HUES48 (cell line): ENCODE measurements around the gene BASP1.
"Not testable (repeated sequence)": the region's sequence is repeated elsewhere in the genome, so short reads cannot be mapped to it uniquely, and the experiment has no call there.

ENCODE experiments used
- H3K27ac ChIP-seq: one replicate; pipeline ENCODE4 v1.7.0; 2013; ENCODE audit warnings: low read depth, low read length, inconsistent platforms
- H3K27me3 ChIP-seq: 2 replicates; pipeline ENCODE4 v1.6.1; 2013; ENCODE audit warnings: mild to moderate bottlenecking, low read length; ENCODE audit not compliant: control insufficient read depth, insufficient read depth
- H3K36me3 ChIP-seq: 2 replicates; pipeline ENCODE4 v1.6.1; 2013; ENCODE audit warnings: low read length; ENCODE audit not compliant: control insufficient read depth, insufficient read depth
- H3K4me1 ChIP-seq: 2 replicates; pipeline ENCODE4 v1.6.1; 2013; ENCODE audit warnings: mild to moderate bottlenecking, low read length; ENCODE audit not compliant: control insufficient read depth, insufficient read depth
- H3K4me3 ChIP-seq: 2 replicates; pipeline ENCODE4 v1.5.1; 2013; ENCODE audit warnings: mild to moderate bottlenecking, low read depth, low read length
- H3K9ac ChIP-seq: 2 replicates; pipeline ENCODE4 v1.6.1; 2013; ENCODE audit warnings: mild to moderate bottlenecking, low read depth, low read length, moderate library complexity
- H3K9me3 ChIP-seq: 2 replicates; pipeline ENCODE4 v1.6.1; 2013; ENCODE audit warnings: low read length; ENCODE audit not compliant: control insufficient read depth, insufficient read depth

The BASP1 gene

GRCh38 chr5:17183831-17184230, 33.6 kb upstream of the BASP1 start:
- Histone ChIP-seq H3K4me3 (no peak overlapping the region), H3K27ac (no peak overlapping the region), H3K4me1 (no peaks in the 10 kb centered on the region), H3K9me3 (no peaks in the 10 kb centered on the region), H3K36me3 (no peaks in the 10 kb centered on the region), H3K9ac (no peak overlapping the region), H3K27me3 (no peaks in the 10 kb centered on the region)

- H3K27me3 ChIP-seq: no peaks in the 10 kb centered on the region
- no peak overlapping the region for H3K4me3 ChIP-seq
- no peak overlapping the region for H3K9ac ChIP-seq
- no peaks in the 10 kb centered on the region for H3K36me3 ChIP-seq
- H3K27ac ChIP-seq: no peak overlapping the region
- H3K4me1 ChIP-seq: peaks cover 1% of the 10 kb centered on the region; the same call in 1 of the 2 replicates
- no peaks in the 10 kb centered on the region for H3K9me3 ChIP-seq
These were observed 32.8 kb upstream of the BASP1 start for GRCh38 chr5:17184588-17184987.

- H3K27ac ChIP-seq: no peak overlapping the region
- H3K4me3 ChIP-seq: no peak overlapping the region
- H3K4me1 ChIP-seq: peaks cover 9% of the 10 kb centered on the region
- no peaks in the 10 kb centered on the region for H3K27me3 ChIP-seq
- no peaks in the 10 kb centered on the region for H3K9me3 ChIP-seq
- H3K9ac ChIP-seq: no peak overlapping the region
- no peaks in the 10 kb centered on the region for H3K36me3 ChIP-seq
These were observed 32.1 kb upstream of the BASP1 start for GRCh38 chr5:17185349-17185748.

GRCh38 chr5:17185773-17186172, 31.7 kb upstream of the BASP1 start:
- Histone ChIP-seq H3K36me3 (no peaks in the 10 kb centered on the region), H3K9ac (no peak overlapping the region), H3K27ac (no peak overlapping the region), H3K4me1 (peaks cover 13% of the 10 kb centered on the region), H3K9me3 (no peaks in the 10 kb centered on the region), H3K27me3 (no peaks in the 10 kb centered on the region), H3K4me3 (no peak overlapping the region)

GRCh38 chr5:17186256-17186655, 31.2 kb upstream of the BASP1 start:
- Histone ChIP-seq H3K9ac (no peak overlapping the region), H3K4me3 (no peak overlapping the region), H3K9me3 (no peaks in the 10 kb centered on the region), H3K36me3 (no peaks in the 10 kb centered on the region), H3K27me3 (no peaks in the 10 kb centered on the region), H3K27ac (no peak overlapping the region), H3K4me1 (peaks cover 18% of the 10 kb centered on the region)

GRCh38 chr5:17187011-17187785, 30.2 kb upstream of the BASP1 start:
- H3K4me1 ChIP-seq: peaks cover 18% of the 10 kb centered on the region
- H3K27ac ChIP-seq: no peak overlapping the region
- no peak overlapping the region for H3K4me3 ChIP-seq
- no peaks in the 10 kb centered on the region for H3K36me3 ChIP-seq
- no peaks in the 10 kb centered on the region for H3K27me3 ChIP-seq
- no peaks in the 10 kb centered on the region for H3K9me3 ChIP-seq
- H3K9ac ChIP-seq: no peak overlapping the region

- Histone ChIP-seq H3K4me1 (peaks cover 18% of the 10 kb centered on the region), H3K36me3 (no peaks in the 10 kb centered on the region), H3K27me3 (no peaks in the 10 kb centered on the region), H3K4me3 (no peak overlapping the region), H3K9me3 (no peaks in the 10 kb centered on the region), H3K9ac (no peak overlapping the region), H3K27ac (no peak overlapping the region)
These were observed 29.7 kb upstream of the BASP1 start for GRCh38 chr5:17187786-17188170.

GRCh38 chr5:17189381-17190036, 27.9 kb upstream of the BASP1 start:
- Histone ChIP-seq H3K36me3 (no peaks in the 10 kb centered on the region), H3K27me3 (no peaks in the 10 kb centered on the region), H3K27ac (no peak overlapping the region), H3K9me3 (no peaks in the 10 kb centered on the region), H3K4me3 (no peak overlapping the region), H3K9ac (no peak overlapping the region), H3K4me1 (peaks cover 18% of the 10 kb centered on the region)

GRCh38 chr5:17190242-17190778, 27.1 kb upstream of the BASP1 start:
- H3K27me3 ChIP-seq: no peaks in the 10 kb centered on the region
- H3K4me3 ChIP-seq: no peak overlapping the region
- no peaks in the 10 kb centered on the region for H3K36me3 ChIP-seq
- H3K9ac ChIP-seq: no peak overlapping the region
- peak overlapping the region; percentile 39 for H3K27ac ChIP-seq
- H3K4me1 ChIP-seq: peaks cover 18% of the 10 kb centered on the region
- H3K9me3 ChIP-seq: no peaks in the 10 kb centered on the region

GRCh38 chr5:17190799-17191391, 26.5 kb upstream of the BASP1 start:
- H3K4me3 ChIP-seq: no peak overlapping the region
- H3K9me3 ChIP-seq: no peaks in the 10 kb centered on the region
- H3K27ac ChIP-seq: peak overlapping the region; percentile 39
- H3K36me3 ChIP-seq: no peaks in the 10 kb centered on the region
- H3K9ac ChIP-seq: no peak overlapping the region
- H3K27me3 ChIP-seq: no peaks in the 10 kb centered on the region
- peaks cover 18% of the 10 kb centered on the region for H3K4me1 ChIP-seq

- H3K4me1 ChIP-seq: peaks cover 18% of the 10 kb centered on the region
- H3K4me3 ChIP-seq, H3K9me3 ChIP-seq, H3K9ac ChIP-seq, H3K27me3 ChIP-seq, H3K27ac ChIP-seq, H3K36me3 ChIP-seq: not testable (repeated sequence)
These were observed 25.9 kb upstream of the BASP1 start for GRCh38 chr5:17191574-17191973.
